IPS-18c (cell line): Measurements from ENCODE around the gene AKAP14.
"Not testable (repeated sequence)": the region's sequence is repeated elsewhere in the genome, so short reads cannot be mapped to it uniquely, and the experiment has no call there.

ENCODE experiments used
- H3K4me3 ChIP-seq: 2 replicates; pipeline ENCODE4 v1.7.0; 2013; ENCODE audit warnings: low read depth, mild to moderate bottlenecking, low read length, moderate library complexity; ENCODE audit not compliant: insufficient read depth
- H3K9me3 ChIP-seq: one replicate; pipeline ENCODE4 v1.6.1; 2013; ENCODE audit warnings: mild to moderate bottlenecking, low read length, moderate library complexity; ENCODE audit not compliant: control insufficient read depth, insufficient read depth

AKAP14 gene

DNA sequence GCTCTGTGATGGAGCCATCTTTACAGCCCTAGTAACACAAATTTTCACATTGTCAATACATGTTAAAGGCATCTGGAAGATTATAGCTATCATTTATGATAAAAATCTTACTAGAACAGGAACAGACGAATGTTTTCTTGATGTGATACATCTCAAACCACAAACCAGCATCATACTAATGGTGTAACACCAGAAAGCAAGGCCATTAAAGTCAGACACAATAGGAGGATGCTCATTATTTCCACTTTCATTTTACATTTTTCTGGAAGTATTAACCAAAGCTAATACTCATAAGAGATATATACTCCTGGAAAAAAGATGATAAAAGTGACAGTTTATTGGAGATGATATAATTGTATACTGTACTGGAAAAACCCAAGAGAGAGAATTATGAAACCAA is 5.3 kb downstream of the AKAP14 start:
- Histone ChIP-seq H3K4me3 (no peak overlapping the region), H3K9me3 (peaks cover 8% of the 10 kb centered on the region)

GRCh38 chrX:119916310-119916709 is 20.6 kb downstream of the AKAP14 start:
- Histone ChIP-seq H3K9me3 (peaks cover 13% of the 10 kb centered on the region), H3K4me3 (no peak overlapping the region)

GRCh38 chrX:119917877-119918276 is 22.2 kb downstream of the AKAP14 start:
- peaks cover 13% of the 10 kb centered on the region for H3K9me3 ChIP-seq
- H3K4me3 ChIP-seq: no peak overlapping the region

GRCh38 chrX:119919835-119920585 is 24.3 kb downstream of the AKAP14 start:
- peaks cover 9% of the 10 kb centered on the region for H3K9me3 ChIP-seq
- no peak overlapping the region for H3K4me3 ChIP-seq

GRCh38 chrX:119922391-119922790 is 26.7 kb downstream of the AKAP14 start:
- not testable (repeated sequence) for H3K9me3 ChIP-seq, H3K4me3 ChIP-seq

DNA sequence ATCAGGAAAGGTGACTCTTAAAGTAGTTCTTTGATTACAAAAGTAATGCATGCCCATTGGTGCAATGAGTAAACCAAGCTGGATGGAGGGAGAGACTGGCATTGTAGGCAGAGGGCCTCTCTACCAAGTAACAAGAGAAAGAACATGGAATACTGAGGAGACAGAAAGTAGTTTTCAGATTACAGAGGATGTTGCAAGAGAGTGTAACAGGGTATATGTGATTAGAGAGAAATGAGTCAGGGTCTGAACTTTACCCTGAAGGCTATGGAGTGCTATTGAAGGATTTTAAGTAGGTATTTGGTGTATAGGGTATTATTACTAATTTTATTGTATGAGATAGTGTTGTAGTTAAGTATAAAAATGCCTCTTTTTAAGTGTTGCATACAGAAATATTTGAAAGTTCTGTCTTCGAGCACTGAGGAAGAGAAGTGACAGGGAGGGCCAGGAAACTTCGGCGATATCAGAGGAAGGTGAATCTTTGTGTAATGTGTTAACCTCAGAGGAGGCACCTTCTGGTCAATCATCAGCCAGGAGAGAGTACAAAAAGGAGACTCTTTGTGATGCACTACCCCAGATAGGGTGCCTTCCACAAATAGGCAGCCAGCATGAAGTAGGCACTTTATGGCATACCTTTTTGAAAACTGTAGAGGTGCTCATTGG is 39.7 kb downstream of the AKAP14 start:
- H3K9me3 ChIP-seq: no peaks in the 10 kb centered on the region

DNA sequence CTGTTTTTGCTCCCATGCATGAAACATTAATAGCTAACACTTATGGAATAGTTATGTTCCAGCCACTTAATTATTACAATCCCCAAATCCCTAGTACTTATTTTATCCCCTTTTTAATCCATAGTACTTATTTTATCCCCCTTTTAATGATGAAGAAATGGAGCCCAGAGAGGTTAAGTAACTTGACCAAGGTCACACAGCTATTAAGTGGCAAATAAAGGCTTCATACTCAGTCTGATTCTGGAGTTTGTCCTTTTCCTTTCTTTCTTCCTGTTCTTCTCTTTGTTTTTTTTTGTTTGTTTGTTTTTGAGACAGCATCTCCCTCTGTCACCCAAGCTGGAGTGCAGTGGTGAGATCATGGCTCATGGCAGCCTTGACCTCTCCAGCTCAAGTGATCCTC is 45.6 kb downstream of the AKAP14 start:
- Histone ChIP-seq H3K4me3 (no peak overlapping the region), H3K9me3 (peaks cover 2% of the 10 kb centered on the region)

More for the DNA sequence above, 39.7 kb downstream of the AKAP14 start:
- no peak overlapping the region for H3K4me3 ChIP-seq

DNA sequence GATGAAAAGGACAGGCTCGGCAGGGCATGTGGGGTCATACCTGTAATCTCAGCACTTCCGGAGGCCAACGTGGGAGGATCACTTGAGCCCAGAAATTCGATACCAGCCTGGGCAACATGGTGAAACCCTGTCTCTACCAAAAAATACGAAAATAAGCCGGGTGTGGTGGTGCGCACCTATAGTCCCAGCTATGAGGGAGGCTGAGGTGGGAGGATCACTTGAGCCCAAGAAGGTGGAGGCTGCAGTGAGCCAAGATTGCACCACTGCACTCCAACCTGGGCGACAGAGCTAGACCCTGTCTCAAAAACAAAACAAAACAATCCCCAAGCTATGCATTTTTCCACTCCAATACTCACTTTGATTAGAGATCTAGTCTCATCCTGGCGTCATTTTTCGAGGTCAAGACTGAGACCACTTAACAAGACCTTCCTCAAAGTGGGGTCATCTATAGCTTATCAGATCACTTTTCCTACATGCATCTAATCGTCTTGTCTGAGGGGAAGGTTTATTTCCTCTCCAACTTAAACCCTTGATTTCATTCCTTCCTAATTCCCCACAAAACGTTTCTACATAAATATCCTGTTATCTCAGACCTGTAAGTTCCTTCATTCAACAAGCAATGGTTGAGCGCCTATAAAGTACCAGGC is 46.6 kb downstream of the AKAP14 start:
- Histone ChIP-seq H3K4me3 (peak overlapping the region; percentile 47), H3K9me3 (peaks cover 2% of the 10 kb centered on the region)

GRCh38 chrX:119942831-119943184 is 47.1 kb downstream of the AKAP14 start:
- Histone ChIP-seq H3K9me3 (peaks cover 2% of the 10 kb centered on the region), H3K4me3 (peak overlapping the region; percentile 47)

GRCh38 chrX:119943185-119943988 is 47.7 kb downstream of the AKAP14 start, which contains the start of gene NKAP:
NKAP (minus strand) TSS chrX:119943751; CDS start chrX:119943605, 146 bp downstream.
- Histone ChIP-seq H3K4me3 (peak within 1 kb of the TSS; percentile 47), H3K9me3 (peaks cover 2% of the 10 kb centered on the region)

DNA sequence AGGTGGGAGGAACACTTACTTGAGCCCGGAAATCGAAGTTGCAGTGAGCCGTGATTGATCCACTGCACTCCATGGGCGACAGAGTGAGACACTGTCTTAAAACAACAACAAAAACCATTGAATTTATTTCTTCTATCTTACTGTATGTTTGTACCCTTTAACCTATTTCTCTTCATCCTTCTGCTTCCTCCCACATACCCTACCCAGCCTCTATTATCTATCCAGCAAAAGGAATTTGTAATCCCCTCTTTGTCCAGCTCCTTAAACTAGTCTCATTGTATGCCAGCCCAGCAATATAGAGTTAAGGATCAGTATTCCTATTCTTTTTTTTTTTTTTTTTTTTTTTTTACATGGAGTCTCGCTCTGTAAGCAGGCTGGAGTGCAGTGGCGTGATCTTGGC is 49.8 kb downstream of the AKAP14 start:
- peaks cover 2% of the 10 kb centered on the region for H3K9me3 ChIP-seq

DNA sequence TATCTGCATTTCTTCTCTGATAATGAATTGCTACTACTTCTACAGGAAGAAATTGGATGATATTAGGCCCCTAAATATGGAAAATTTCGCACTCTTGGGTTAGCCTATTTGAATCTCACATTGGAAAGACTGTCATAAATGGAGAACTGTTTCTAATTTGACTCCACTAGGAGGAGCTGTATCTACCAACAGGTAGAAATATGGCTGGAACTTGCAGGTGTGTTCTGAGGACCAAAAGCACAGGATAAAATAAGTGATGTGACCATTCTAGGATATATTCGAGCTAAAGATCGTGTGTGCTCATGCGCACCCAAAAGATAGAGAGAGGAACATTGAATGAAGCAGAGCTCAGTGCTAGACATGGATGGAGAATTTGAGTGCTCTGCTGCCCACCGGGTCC is 52.7 kb downstream of the AKAP14 start:
- no peaks in the 10 kb centered on the region for H3K9me3 ChIP-seq
- no peak overlapping the region for H3K4me3 ChIP-seq

More for the DNA sequence above, 49.8 kb downstream of the AKAP14 start:
- no peak overlapping the region for H3K4me3 ChIP-seq

DNA sequence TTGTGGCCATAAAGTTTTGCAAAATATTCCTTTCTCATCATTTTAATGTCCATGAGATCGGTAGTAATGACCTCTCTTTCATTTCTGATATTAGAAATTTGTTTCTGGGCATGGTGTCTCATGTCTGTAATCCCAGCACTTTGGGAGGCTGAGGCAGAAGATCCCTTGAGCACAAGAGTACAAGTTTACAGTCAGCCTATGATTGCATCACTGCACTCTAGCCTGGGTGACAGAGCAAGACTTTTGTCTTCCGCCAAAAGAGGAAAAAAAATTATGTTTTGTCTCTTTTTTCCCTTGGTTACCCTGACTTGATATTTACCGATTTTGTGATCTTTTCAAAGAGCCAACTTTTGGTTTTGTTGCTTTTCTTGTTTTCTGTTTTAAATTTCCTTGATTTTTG is 58.7 kb downstream of the AKAP14 start:
- H3K4me3 ChIP-seq: no peak overlapping the region
- H3K9me3 ChIP-seq: peaks cover 3% of the 10 kb centered on the region

- H3K9me3 ChIP-seq: not testable (repeated sequence)
Observed at GRCh38 chrX:119955807-119956570, 60.3 kb downstream of the AKAP14 start.

GRCh38 chrX:119960625-119961024 is 64.9 kb downstream of the AKAP14 start:
- Histone ChIP-seq H3K4me3 (no peak overlapping the region), H3K9me3 (no peaks in the 10 kb centered on the region)

More at GRCh38 chrX:119955807-119956570, 60.3 kb downstream of the AKAP14 start:
- H3K4me3 ChIP-seq: not testable (repeated sequence)

DNA sequence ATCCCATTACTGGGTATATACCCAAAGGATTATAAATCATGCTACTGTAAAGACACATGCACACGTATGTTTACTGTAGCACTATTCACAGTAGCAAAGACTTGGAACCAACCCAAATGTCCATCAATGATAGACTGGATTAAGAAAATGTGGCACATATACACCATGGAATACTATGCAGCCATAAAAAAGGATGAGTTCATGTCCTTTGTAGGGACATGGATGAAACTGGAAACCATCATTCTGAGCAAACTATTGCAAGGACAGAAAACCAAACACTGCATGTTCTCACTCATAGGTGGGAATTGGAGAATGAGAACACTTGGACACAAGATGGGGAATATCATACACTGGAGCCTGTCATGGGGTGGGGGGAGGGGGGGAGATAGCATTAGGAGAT is 71.1 kb downstream of the AKAP14 start:
- not testable (repeated sequence) for H3K9me3 ChIP-seq, H3K4me3 ChIP-seq
